ENCODE measurements around the gene STK24. TPM values are rescaled to one million over a fixed set of nuclear protein-coding genes. Genes with fewer than 3 reads are reported as not detected.

Gene STK24
- total and polyA plus RNA-seq, 2 of the 8 experiments (the other 6 are each of a cell fraction or from before 2014, with no cell fraction given) = 62.8 to 143 TPM

- ChIA-PET CTCF (ENCODE audit: partially characterized antibody) (interaction anchor here (0.6 to 3.2 kb wide), 22 partner anchors 13 to 396 kb away, joined by 3 to 14 read pairs (median 4); no protein-coding TSS in a partner anchor), POLR2A (ENCODE audit: partially characterized antibody) (interaction anchor here (0.6 to 1.2 kb wide), 2 partner anchors 61 to 397 kb away, joined by 3 to 4 read pairs; no protein-coding TSS in a partner anchor)
- Histone ChIP-seq H3K4me2 (ENCODE audit: insufficient read depth in 1 of 2, low read depth in 2 of 2, low read length in 2 of 2) (no peak overlapping the region), H3K14ac (ENCODE audit: insufficient read length) (no peak overlapping the region), H3K4me1 (replicated peaks in 1 of 4; ENCODE audit: control insufficient read depth in 3 of 4, insufficient read depth in 4 of 4, low read length in 3 of 4) (0 out of 7 replicates have a peak, but pooled peaks cover 0 to 2% (median 0%) of the 10 kb centered on the region in 4 experiments), H2BK15ac (ENCODE audit: low read length) (no peak overlapping the region), H2BK5ac (ENCODE audit: low read depth, low read length) (no peak overlapping the region), H2BK12ac (ENCODE audit: low read depth, low read length) (no peak overlapping the region), H3K9ac (replicated peaks in 1 of 4; ENCODE audit: extremely low read depth in 1 of 4, low read depth in 3 of 4, low read length in 3 of 4) (no peak overlapping the region), H3K36me3 (ENCODE audit: control insufficient read depth in 2 of 4, insufficient read depth in 4 of 4, low read length in 3 of 4) (peaks cover 0 to 11% (median 3%) of the 10 kb centered on the region in 4 experiments; a peak in 3 of 8 replicates), H3K56ac (replicated peaks; ENCODE audit: insufficient read length, low read depth, low read length) (no peak overlapping the region), H2AK5ac (ENCODE audit: low read depth, low read length) (no peak overlapping the region), H3K23me2 (ENCODE audit: low read depth, low read length) (no peaks in the 10 kb centered on the region), H4K20me1 (replicated peaks in 1 of 2; ENCODE audit: control insufficient read depth in 1 of 2, insufficient read depth in 2 of 2, low read length in 2 of 2) (peaks cover 0 to 2% of the 10 kb centered on the region in 2 experiments), H3K4me3 (ENCODE audit: extremely low read depth in 1 of 4, insufficient read depth in 2 of 4, low read depth in 3 of 4, low read length in 4 of 4) (no peak overlapping the region), H3K18ac (ENCODE audit: extremely low read depth, low read length) (no peak overlapping the region), H3K23ac (ENCODE audit: insufficient read length) (no peak overlapping the region), H3K79me1 (ENCODE audit: low read depth, low read length) (no peaks in the 10 kb centered on the region), H4K5ac (ENCODE audit: insufficient read length, low read depth, low read length) (no peak overlapping the region), H4K8ac (ENCODE audit: extremely low read depth, insufficient read depth, low read length) (no peak overlapping the region), H3K9me3 (ENCODE audit: insufficient read depth in 2 of 2, low read depth in 1 of 2, low read length in 1 of 2) (no peaks in the 10 kb centered on the region), H3K79me2 (ENCODE audit: control insufficient read depth in 1 of 2, insufficient read depth in 2 of 2, low read length in 2 of 2) (no peaks in the 10 kb centered on the region), H2BK120ac (replicated peaks; ENCODE audit: low read depth, low read length) (no peak overlapping the region), H2BK20ac (ENCODE audit: low read length) (no peak overlapping the region), H3K4ac (replicated peaks; ENCODE audit: insufficient read length, low read depth, low read length) (no peak overlapping the region), H3K27ac (ENCODE audit: low read depth, low read length) (no peak overlapping the region), H3K27me3 (replicated peaks in 1 of 4; ENCODE audit: control insufficient read depth in 3 of 4, extremely low read depth in 1 of 4, insufficient read depth in 3 of 4, low read length in 3 of 4) (no peaks in the 10 kb centered on the region), H2AFZ (ENCODE audit: low read length) (no peak overlapping the region), H4K91ac (replicated peaks; ENCODE audit: insufficient read length, low read length) (no peak overlapping the region)
- TF ChIP-seq BACH1 (IDR thresholded peaks at IDR 0.05; ENCODE audit: low read length) (peak; percentile 66; the same call in 1 of the 2 replicates), SAP30 (IDR thresholded peaks at IDR 0.05; ENCODE audit: insufficient read depth, insufficient replicate concordance, low read length) (no peak), YY1 (IDR thresholded peaks at IDR 0.05; ENCODE audit: low read depth, low read length) (no peak), CBX8 (IDR thresholded peaks at IDR 0.05; ENCODE audit: borderline replicate concordance, low read depth, low read length) (no peak)
- no peak for FAIRE-seq
- DNase-seq (ENCODE audit: low read depth in 1 of 2, low spot score in 2 of 2) = no peak
- WGBS, 2 experiments (ENCODE audit: extremely low coverage in 1 of 2, insufficient coverage in 1 of 2, insufficient read length in 1 of 2, insufficient replicate concordance in 2 of 2, low coverage in 1 of 2, low lambda C conversion rate in 2 of 2, missing lambda C conversion rate in 1 of 2) = 77% methylated on average over 11 of the region's 11 CpGs; no CpG with 5 or more reads in 1 of the 2 experiments
Measured at GRCh38 chr13:98429977-98430736, 146.8 kb downstream of the STK24 start.
